Activated CD4-positive, alpha-beta T cell treated with anti-CD3 and anti-CD28 coated beads, Interleukin-2, amount 50 U/mL, for 4 hours (primary cell): ENCODE data around the gene ALOX5AP.
A peak's percentile ranks its signal among the peaks of the same experiment; 100 is the strongest.

Source experiments
- DNase-seq, 2 experiments: peaks; one replicate each; pipeline ENCODE4 v3.0.0-alpha.2; 2020

The ALOX5AP gene

GRCh38 chr13:30773561-30773960 is 38.2 kb downstream of the ALOX5AP start:
- no peak for DNase-seq

GRCh38 chr13:30774214-30774730 is 38.9 kb downstream of the ALOX5AP start:
- peak in 1 of 2 experiments; percentile 6 for DNase-seq

- no peak for DNase-seq
These were observed 41.3 kb downstream of the ALOX5AP start for GRCh38 chr13:30776661-30777060.

GRCh38 chr13:30779016-30779415 is 43.7 kb downstream of the ALOX5AP start:
- no peak for DNase-seq

- no peak for DNase-seq
These were observed 44.3 kb downstream of the ALOX5AP start for GRCh38 chr13:30779608-30780007.

- no peak for DNase-seq
These were observed 45.1 kb downstream of the ALOX5AP start for GRCh38 chr13:30780338-30780981.

- DNase-seq, result no peak
These were observed 50.0 kb downstream of the ALOX5AP start for GRCh38 chr13:30785191-30785850.

GRCh38 chr13:30786648-30787047 is 51.3 kb downstream of the ALOX5AP start:
- DNase-seq, result no peak

- no peak for DNase-seq
These were observed 52.6 kb downstream of the ALOX5AP start for GRCh38 chr13:30787738-30788525.

GRCh38 chr13:30789166-30789862 is 54.0 kb downstream of the ALOX5AP start:
- no peak for DNase-seq

GRCh38 chr13:30790592-30790991 is 55.2 kb downstream of the ALOX5AP start:
- DNase-seq, result no peak

GRCh38 chr13:30791354-30792001 is 56.1 kb downstream of the ALOX5AP start:
- DNase-seq, result no peak

GRCh38 chr13:30792285-30793000 is 57.1 kb downstream of the ALOX5AP start:
- DNase-seq, result no peak

- no peak for DNase-seq
These were observed 60.8 kb downstream of the ALOX5AP start for GRCh38 chr13:30796132-30796572.

GRCh38 chr13:30796631-30797601 is 61.6 kb downstream of the ALOX5AP start:
- peak in 1 of 2 experiments; percentile 6 for DNase-seq

GRCh38 chr13:30797847-30798535 is 62.6 kb downstream of the ALOX5AP start:
- DNase-seq, result no peak

- DNase-seq, result no peak
These were observed 63.5 kb downstream of the ALOX5AP start for GRCh38 chr13:30798776-30799355.

- no peak for DNase-seq
These were observed 64.0 kb downstream of the ALOX5AP start for GRCh38 chr13:30799356-30799824.

GRCh38 chr13:30800107-30800506 is 64.8 kb downstream of the ALOX5AP start:
- DNase-seq, result no peak
